ENCODE results near the gene RPL26. TPM values are rescaled to one million over a fixed set of nuclear protein-coding genes. Genes with fewer than 3 reads are reported as not detected.

Gene RPL26
- total RNA-seq, 6 donors from 2014 or later = 736 to 1,938 (median 1,066) TPM

GRCh38 chr17:8362651-8363332 lies 20.2 kb downstream of the RPL26 start:
- peaks cover 7 to 27% (median 13%) of the 10 kb centered on the region in 4 donors for H3K4me1 ChIP-seq
- no peaks in the 10 kb centered on the region for H3K27me3 ChIP-seq
- H3K36me3 ChIP-seq = no peaks in the 10 kb centered on the region
- no peak for TF ChIP-seq EP300 (IDR thresholded peaks at IDR 0.05)
- TF ChIP-seq POLR2AphosphoS5 (IDR thresholded peaks at IDR 0.05) = no peak
- TF ChIP-seq POLR2A (IDR thresholded peaks at IDR 0.05) = no peak
- no peak for TF ChIP-seq CTCF (IDR thresholded peaks at IDR 0.05)
- H3K27ac ChIP-seq = no peak overlapping the region
- 94 to 96% methylated on average over 4 of the region's 4 CpGs for WGBS, 2 donors
- H3K4me3 ChIP-seq = no peak overlapping the region
- DNase-seq (no peak), ATAC-seq (ENCODE audit: low FRiP score in 2 of 2) (no peak)
- H3K9me3 ChIP-seq = no peaks in the 10 kb centered on the region

GRCh38 chr17:8360751-8361150 lies 22.2 kb downstream of the RPL26 start:
- Histone ChIP-seq H3K4me3 (no peak overlapping the region), H3K36me3 (no peaks in the 10 kb centered on the region), H3K4me1 (peaks cover 6 to 19% (median 12%) of the 10 kb centered on the region in 4 donors), H3K27me3 (no peaks in the 10 kb centered on the region), H3K9me3 (no peaks in the 10 kb centered on the region), H3K27ac (peak overlapping the region in 2 of 4 donors; percentile 8 to 26)
- TF ChIP-seq EP300 (IDR thresholded peaks at IDR 0.05) (no peak), POLR2AphosphoS5 (IDR thresholded peaks at IDR 0.05) (no peak)
- ATAC-seq (ENCODE audit: low FRiP score in 2 of 2) = no peak
- 41 to 50% methylated on average over 3 of the region's 3 CpGs for WGBS, 2 donors
- no peak for DNase-seq

GRCh38 chr17:8360260-8360659 lies 22.7 kb downstream of the RPL26 start:
- no peak for ATAC-seq (ENCODE audit: low FRiP score in 2 of 2)

GRCh38 chr17:8359769-8360168 lies 23.2 kb downstream of the RPL26 start:
- peak overlapping the region in 3 of 4 donors; percentile 15 to 68 (median 56) for H3K27ac ChIP-seq
- WGBS, 2 donors = 55 to 65% methylated on average over 5 of the region's 5 CpGs
- peak in 1 of 2 donors; percentile 41 for TF ChIP-seq POLR2AphosphoS5 (IDR thresholded peaks at IDR 0.05)
- TF ChIP-seq POLR2A (IDR thresholded peaks at IDR 0.05) = no peak
- TF ChIP-seq EP300 (IDR thresholded peaks at IDR 0.05) = no peak
- no peak for DNase-seq
- no peaks in the 10 kb centered on the region for H3K27me3 ChIP-seq
- no peak overlapping the region for H3K4me3 ChIP-seq
- H3K4me1 ChIP-seq = peaks cover 0 to 18% (median 8%) of the 10 kb centered on the region in 4 donors
- H3K36me3 ChIP-seq = no peaks in the 10 kb centered on the region
- ATAC-seq (ENCODE audit: low FRiP score in 2 of 2) = peak in 1 of 2 donors; percentile 88
- H3K9me3 ChIP-seq = no peaks in the 10 kb centered on the region

More at GRCh38 chr17:8360260-8360659, 22.7 kb downstream of the RPL26 start:
- peak overlapping the region in 1 of 4 donors; percentile 68 for H3K27ac ChIP-seq
- TF ChIP-seq POLR2A (IDR thresholded peaks at IDR 0.05) = no peak
- no peak for TF ChIP-seq EP300 (IDR thresholded peaks at IDR 0.05)
- no peak for TF ChIP-seq POLR2AphosphoS5 (IDR thresholded peaks at IDR 0.05)
- no peaks in the 10 kb centered on the region for H3K27me3 ChIP-seq
- H3K4me3 ChIP-seq = no peak overlapping the region
- no peaks in the 10 kb centered on the region for H3K9me3 ChIP-seq
- no peaks in the 10 kb centered on the region for H3K36me3 ChIP-seq
- no peak for DNase-seq
- H3K4me1 ChIP-seq = peaks cover 1 to 18% (median 10%) of the 10 kb centered on the region in 4 donors
- 30 to 32% methylated on average over 3 of the region's 3 CpGs for WGBS, 2 donors

- ATAC-seq (ENCODE audit: low FRiP score in 2 of 2) (no peak), DNase-seq (no peak)
- Histone ChIP-seq H3K27me3 (no peaks in the 10 kb centered on the region), H3K4me1 (peaks cover 0 to 18% (median 8%) of the 10 kb centered on the region in 4 donors), H3K4me3 (no peak overlapping the region), H3K36me3 (no peaks in the 10 kb centered on the region), H3K27ac (no peak overlapping the region), H3K9me3 (no peaks in the 10 kb centered on the region)
- TF ChIP-seq CTCF (IDR thresholded peaks at IDR 0.05) (no peak), POLR2AphosphoS5 (IDR thresholded peaks at IDR 0.05) (no peak), EP300 (IDR thresholded peaks at IDR 0.05) (no peak), POLR2A (IDR thresholded peaks at IDR 0.05) (no peak)
- WGBS, 2 donors = 88 to 96% methylated on average over 3 of the region's 3 CpGs
Observed at GRCh38 chr17:8357910-8358309, 25.1 kb downstream of the RPL26 start.

- DNase-seq = no peak
- TF ChIP-seq CTCF (IDR thresholded peaks at IDR 0.05) (no peak), EP300 (IDR thresholded peaks at IDR 0.05) (no peak), POLR2A (IDR thresholded peaks at IDR 0.05) (no peak), POLR2AphosphoS5 (IDR thresholded peaks at IDR 0.05) (no peak)
Observed at GRCh38 chr17:8354236-8354635, 28.8 kb downstream of the RPL26 start.

More at GRCh38 chr17:8354236-8354635, 28.8 kb downstream of the RPL26 start:
- H3K9me3 ChIP-seq = no peaks in the 10 kb centered on the region
- ATAC-seq (ENCODE audit: low FRiP score in 2 of 2) = no peak
- H3K4me1 ChIP-seq = peaks cover 0 to 1% (median 0%) of the 10 kb centered on the region in 4 donors
- no peaks in the 10 kb centered on the region for H3K36me3 ChIP-seq
- H3K27me3 ChIP-seq = no peaks in the 10 kb centered on the region
- H3K27ac ChIP-seq = no peak overlapping the region
- H3K4me3 ChIP-seq = no peak overlapping the region
- 55 to 56% methylated on average over 8 of the region's 8 CpGs for WGBS, 2 donors
